ENCODE measurements around the gene C3orf80.
"Not testable (repeated sequence)": the region's sequence is repeated elsewhere in the genome, so short reads cannot be mapped to it uniquely, and the experiment has no call there.

Gene C3orf80

DNA sequence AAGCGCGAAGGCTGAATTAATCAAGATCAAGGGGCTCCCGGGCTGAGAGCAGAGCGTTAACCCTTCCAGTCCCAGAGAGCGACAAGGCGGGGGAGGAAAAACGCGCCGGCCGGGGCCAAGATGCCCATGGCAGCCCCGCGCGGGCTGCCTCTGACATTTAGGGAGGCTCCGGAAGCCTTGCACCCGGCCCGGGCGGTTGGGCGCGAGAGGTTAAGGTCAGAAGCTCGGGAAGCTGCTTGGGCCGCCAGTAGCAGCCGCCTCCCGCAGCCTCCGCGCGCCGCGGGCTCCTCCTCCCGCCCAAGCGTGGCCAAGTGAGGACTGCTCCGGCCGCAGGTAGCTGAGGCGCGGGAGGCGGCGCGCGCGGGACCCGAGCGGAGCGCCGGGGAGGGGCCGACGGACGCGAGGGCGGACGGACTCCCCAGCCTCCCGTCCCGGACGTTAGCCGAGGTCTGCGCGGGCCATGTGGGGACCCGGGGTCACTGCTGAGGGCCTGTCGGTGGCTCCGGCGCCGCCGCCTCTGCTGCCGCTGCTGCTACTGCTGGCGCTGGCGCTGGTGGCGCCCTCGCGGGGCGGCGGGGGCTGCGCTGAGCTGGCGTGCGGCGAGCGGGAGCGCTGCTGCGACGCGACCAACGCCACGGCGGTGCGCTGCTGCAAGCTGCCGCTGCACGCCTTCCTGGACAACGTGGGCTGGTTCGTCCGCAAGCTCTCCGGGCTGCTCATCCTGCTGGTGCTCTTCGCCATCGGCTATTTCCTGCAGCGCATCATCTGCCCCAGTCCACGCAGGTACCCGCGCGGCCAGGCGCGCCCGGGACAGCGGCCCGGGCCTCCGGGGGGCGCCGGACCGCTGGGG, at the start of gene C3orf80:
TSS of gene C3orf80 (plus strand) at position 247 of the 850 bp plus-strand sequence. CDS start at position 461, 214 bp downstream.
- TF ChIP-seq SNAI2 (CRISPR knock-in tag; IDR thresholded peaks at IDR 0.05) (no peak), ZNF8 (CRISPR knock-in tag; IDR thresholded peaks at IDR 0.05) (no peak), RARB (CRISPR knock-in tag; IDR thresholded peaks at IDR 0.05) (no peak), PPARA (CRISPR knock-in tag; IDR thresholded peaks at IDR 0.05; ENCODE audit: borderline replicate concordance) (no peak), TOX (CRISPR knock-in tag; IDR thresholded peaks at IDR 0.05; ENCODE audit: borderline replicate concordance) (no peak), ZC3H10 (CRISPR knock-in tag; IDR thresholded peaks at IDR 0.05) (no peak), ESRRG (CRISPR knock-in tag; IDR thresholded peaks at IDR 0.05) (no peak), PATZ1 (CRISPR knock-in tag; IDR thresholded peaks at IDR 0.05; ENCODE audit: borderline replicate concordance) (no peak), TSHZ2 (CRISPR knock-in tag; IDR thresholded peaks at IDR 0.05) (no peak), CSRNP3 (CRISPR knock-in tag; IDR thresholded peaks at IDR 0.05) (no peak), ZFP30 (CRISPR knock-in tag; IDR thresholded peaks at IDR 0.05) (no peak), OSR1 (CRISPR knock-in tag; IDR thresholded peaks at IDR 0.05) (no peak), BACH2 (CRISPR knock-in tag; IDR thresholded peaks at IDR 0.05; ENCODE audit: borderline replicate concordance) (no peak)
- TF ChIP-seq, protein P1, sequence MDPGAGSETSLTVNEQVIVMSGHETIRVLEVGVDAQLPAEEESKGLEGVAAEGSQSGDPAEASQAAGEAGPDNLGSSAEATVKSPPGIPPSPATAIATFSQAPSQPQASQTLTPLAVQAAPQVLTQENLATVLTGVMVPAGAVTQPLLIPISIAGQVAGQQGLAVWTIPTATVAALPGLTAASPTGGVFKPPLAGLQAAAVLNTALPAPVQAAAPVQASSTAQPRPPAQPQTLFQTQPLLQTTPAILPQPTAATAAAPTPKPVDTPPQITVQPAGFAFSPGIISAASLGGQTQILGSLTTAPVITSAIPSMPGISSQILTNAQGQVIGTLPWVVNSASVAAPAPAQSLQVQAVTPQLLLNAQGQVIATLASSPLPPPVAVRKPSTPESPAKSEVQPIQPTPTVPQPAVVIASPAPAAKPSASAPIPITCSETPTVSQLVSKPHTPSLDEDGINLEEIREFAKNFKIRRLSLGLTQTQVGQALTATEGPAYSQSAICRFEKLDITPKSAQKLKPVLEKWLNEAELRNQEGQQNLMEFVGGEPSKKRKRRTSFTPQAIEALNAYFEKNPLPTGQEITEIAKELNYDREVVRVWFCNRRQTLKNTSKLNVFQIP (CRISPR knock-in tag; IDR thresholded peaks at IDR 0.05; ENCODE audit: borderline replicate concordance, low read depth) = no peak
- ATAC-seq = peak; percentile 84

DNA sequence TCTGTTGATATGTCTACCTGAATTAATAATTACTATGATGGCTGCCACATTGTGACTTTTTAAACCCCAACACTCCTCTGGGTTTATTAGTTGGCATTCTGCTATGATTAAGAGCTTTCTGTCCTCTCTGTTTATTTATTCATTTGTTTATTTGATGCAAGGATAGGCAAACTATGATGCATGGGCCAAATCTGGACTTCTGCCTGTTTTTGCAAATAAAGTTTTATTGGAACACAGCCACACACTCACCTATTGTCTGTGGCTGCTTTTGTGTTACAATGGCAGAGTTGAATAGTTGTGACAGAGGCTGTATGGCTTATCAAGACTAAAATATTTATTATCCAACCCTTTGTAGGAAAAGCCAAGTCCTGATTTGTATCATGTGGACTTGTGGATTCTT, 48.3 kb upstream of the C3orf80 start:
- no peak for TF ChIP-seq ZFP30 (CRISPR knock-in tag; IDR thresholded peaks at IDR 0.05)
- TF ChIP-seq ESRRG (CRISPR knock-in tag; IDR thresholded peaks at IDR 0.05) = no peak
- TF ChIP-seq CSRNP3 (CRISPR knock-in tag; IDR thresholded peaks at IDR 0.05) = no peak
- no peak for TF ChIP-seq OSR1 (CRISPR knock-in tag; IDR thresholded peaks at IDR 0.05)
- TF ChIP-seq TOX (CRISPR knock-in tag; IDR thresholded peaks at IDR 0.05; ENCODE audit: borderline replicate concordance) = no peak
- no peak for TF ChIP-seq PPARA (CRISPR knock-in tag; IDR thresholded peaks at IDR 0.05; ENCODE audit: borderline replicate concordance)
- TF ChIP-seq, protein P2, sequence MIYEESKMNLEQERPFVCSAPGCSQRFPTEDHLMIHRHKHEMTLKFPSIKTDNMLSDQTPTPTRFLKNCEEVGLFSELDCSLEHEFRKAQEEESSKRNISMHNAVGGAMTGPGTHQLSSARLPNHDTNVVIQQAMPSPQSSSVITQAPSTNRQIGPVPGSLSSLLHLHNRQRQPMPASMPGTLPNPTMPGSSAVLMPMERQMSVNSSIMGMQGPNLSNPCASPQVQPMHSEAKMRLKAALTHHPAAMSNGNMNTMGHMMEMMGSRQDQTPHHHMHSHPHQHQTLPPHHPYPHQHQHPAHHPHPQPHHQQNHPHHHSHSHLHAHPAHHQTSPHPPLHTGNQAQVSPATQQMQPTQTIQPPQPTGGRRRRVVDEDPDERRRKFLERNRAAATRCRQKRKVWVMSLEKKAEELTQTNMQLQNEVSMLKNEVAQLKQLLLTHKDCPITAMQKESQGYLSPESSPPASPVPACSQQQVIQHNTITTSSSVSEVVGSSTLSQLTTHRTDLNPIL (CRISPR knock-in tag; IDR thresholded peaks at IDR 0.05; ENCODE audit: low read depth) = no peak
- TF ChIP-seq ZNF565 (CRISPR knock-in tag; conservative IDR thresholded peaks at IDR 0.05; ENCODE audit: low read depth) = no peak
- TF ChIP-seq RARB (CRISPR knock-in tag; IDR thresholded peaks at IDR 0.05) = no peak
- TF ChIP-seq, protein P1 (CRISPR knock-in tag; IDR thresholded peaks at IDR 0.05; ENCODE audit: borderline replicate concordance, low read depth) = no peak
- TF ChIP-seq CSDC2 (CRISPR knock-in tag; IDR thresholded peaks at IDR 0.05) = no peak
- TF ChIP-seq ISL1 (CRISPR knock-in tag; IDR thresholded peaks at IDR 0.05) = no peak

DNA sequence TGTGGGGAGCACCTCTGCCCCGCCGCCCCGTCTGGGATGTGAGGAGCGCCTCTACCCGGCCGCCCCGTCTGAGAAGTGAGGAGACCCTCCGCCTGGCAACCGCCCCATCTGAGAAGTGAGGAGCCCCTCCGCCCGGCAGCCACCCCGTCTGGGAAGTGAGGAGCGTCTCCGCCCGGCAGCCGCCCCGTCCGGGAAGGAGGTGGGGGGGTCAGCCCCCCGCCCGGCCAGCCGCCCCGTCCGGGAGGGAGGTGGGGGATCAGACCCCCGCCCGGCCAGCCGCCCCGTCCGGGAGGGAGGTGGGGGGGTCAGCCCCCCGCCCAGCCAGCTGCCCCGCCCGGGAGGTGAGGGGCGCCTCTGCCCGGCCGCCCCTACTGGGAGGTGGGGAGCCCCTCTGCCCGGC, 46.6 kb upstream of the C3orf80 start:
- not testable (repeated sequence) for ATAC-seq

More for the DNA sequence above, 48.3 kb upstream of the C3orf80 start:
- no peak for ATAC-seq

DNA sequence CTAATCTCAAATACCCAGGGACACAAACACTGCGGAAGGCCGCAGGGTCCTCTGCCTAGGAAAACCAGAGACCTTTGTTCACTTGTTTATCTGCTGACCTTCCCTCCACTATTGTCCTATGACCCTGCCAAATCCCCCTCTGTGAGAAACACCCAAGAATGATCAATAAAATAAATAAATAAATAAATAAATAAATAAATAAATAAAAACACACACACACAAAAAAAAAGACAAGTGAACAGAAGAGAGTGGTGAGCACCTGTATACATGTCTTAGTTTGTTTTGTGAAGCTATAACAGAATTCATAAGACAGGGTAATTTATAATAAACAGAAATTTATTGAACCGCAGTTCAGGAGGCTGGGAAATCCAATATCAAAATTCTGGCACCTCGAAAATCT, 45.8 kb upstream of the C3orf80 start:
- not testable (repeated sequence) for ATAC-seq

Data from SK-N-SH treated with all-trans-retinoic acid at 6 μM for 48 hours (cell line).